Middle frontal gyrus (tissue), 1 donor: Measurements from ENCODE around the gene VPS51.
A peak's percentile ranks its signal among the peaks of the same experiment; 100 is the strongest.

ENCODE experiments used
- DNase-seq: peaks from one replicate; pipeline ENCODE4 v3.0.0-alpha.2; 2015; ENCODE audit warnings: low spot score; ENCODE audit errors: extremely low spot score

Gene VPS51

GRCh38 chr11:65095974-65096806 lies at the start of gene VPS51:
VPS51 (plus strand) TSS chr11:65096214; CDS start chr11:65096251, 37 bp downstream.
- peak; percentile 78 for DNase-seq

- no peak for DNase-seq
Observed at GRCh38 chr11:65047581-65048422, 48.2 kb upstream of the VPS51 start.

- DNase-seq, result no peak
Observed at GRCh38 chr11:65051398-65051858, 44.6 kb upstream of the VPS51 start.

GRCh38 chr11:65053827-65054508 lies 42.0 kb upstream of the VPS51 start:
- no peak for DNase-seq

GRCh38 chr11:65055538-65055937 lies 40.5 kb upstream of the VPS51 start:
- no peak for DNase-seq

- DNase-seq, result no peak
Observed at GRCh38 chr11:65056999-65057398, 39.0 kb upstream of the VPS51 start.

GRCh38 chr11:65057526-65057925 lies 38.5 kb upstream of the VPS51 start:
- DNase-seq, result no peak

- DNase-seq, result no peak
Observed at GRCh38 chr11:65058012-65058411, 38.0 kb upstream of the VPS51 start.

GRCh38 chr11:65058419-65059054 lies 37.5 kb upstream of the VPS51 start, which contains the start of gene NAALADL1:
NAALADL1 (minus strand) TSS chr11:65058553; CDS start chr11:65058521, 32 bp downstream.
- no peak for DNase-seq

GRCh38 chr11:65059523-65059922 lies 36.5 kb upstream of the VPS51 start:
- no peak for DNase-seq

- DNase-seq, result no peak
Observed at GRCh38 chr11:65059959-65060824, 35.8 kb upstream of the VPS51 start.

GRCh38 chr11:65060913-65061408 lies 35.1 kb upstream of the VPS51 start:
- no peak for DNase-seq

GRCh38 chr11:65063532-65063931 lies 32.5 kb upstream of the VPS51 start:
- no peak for DNase-seq

- DNase-seq, result no peak
Observed at GRCh38 chr11:65064847-65065240, 31.2 kb upstream of the VPS51 start.

GRCh38 chr11:65065851-65066250 lies 30.2 kb upstream of the VPS51 start:
- DNase-seq, result no peak

GRCh38 chr11:65066315-65066714 lies 29.7 kb upstream of the VPS51 start:
- no peak for DNase-seq

GRCh38 chr11:65066805-65067291 lies 29.2 kb upstream of the VPS51 start:
- DNase-seq, result no peak

GRCh38 chr11:65067446-65067845 lies 28.6 kb upstream of the VPS51 start:
- no peak for DNase-seq

GRCh38 chr11:65069217-65069616 lies 26.8 kb upstream of the VPS51 start:
- DNase-seq, result no peak
